A172 (cell line): ENCODE measurements around the gene RBBP9. TPM values are rescaled to one million over a fixed set of nuclear protein-coding genes. Genes with fewer than 3 reads are reported as not detected.
"Not testable (repeated sequence)": the region's sequence is repeated elsewhere in the genome, so short reads cannot be mapped to it uniquely, and the experiment has no call there.

ENCODE experiments used
- DNase-seq: peaks from one replicate; pipeline ENCODE4 v3.0.0-alpha.2; 2015; ENCODE audit warnings: low spot score
- total RNA-seq: library from RNA; depleted of rRNA; stranded (reverse); fragments of >200 nt; shearing (Covaris generic); gene quantifications from 2 replicates; pipeline ENCODE4 v1.2.3, GENCODE V29; 2014; rRNA removed

The RBBP9 gene
- total RNA-seq, 1 experiment from 2014 or later = 47.6 TPM

DNA sequence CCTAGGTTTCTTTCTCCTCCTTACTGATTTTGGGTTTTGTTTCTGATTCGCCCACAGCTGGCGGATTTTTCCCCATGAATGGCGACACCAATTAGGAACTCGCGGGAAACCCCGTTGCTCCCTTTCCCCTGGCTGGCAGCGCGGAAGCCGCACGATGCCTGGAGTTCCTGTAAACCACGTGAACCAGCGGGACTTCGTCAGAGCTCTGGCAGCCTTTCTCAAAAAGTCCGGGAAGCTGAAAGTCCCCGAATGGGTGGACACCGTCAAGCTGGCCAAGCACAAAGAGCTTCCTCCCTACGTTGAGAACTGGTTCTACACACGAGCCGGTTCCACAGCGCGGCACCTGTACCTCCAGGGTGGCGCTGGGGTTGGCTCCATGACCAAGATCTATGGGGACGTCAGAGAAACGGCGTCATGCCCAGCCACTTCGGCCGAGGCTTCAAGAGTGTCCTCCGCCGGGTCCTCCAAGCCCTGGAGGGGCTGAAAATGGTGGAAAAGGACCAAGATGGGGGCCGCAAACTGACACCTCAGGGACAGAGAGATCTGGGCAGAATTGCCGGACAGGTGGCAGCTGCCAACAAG, 7.5 kb upstream of the RBBP9 start:
- DNase-seq = no peak

DNA sequence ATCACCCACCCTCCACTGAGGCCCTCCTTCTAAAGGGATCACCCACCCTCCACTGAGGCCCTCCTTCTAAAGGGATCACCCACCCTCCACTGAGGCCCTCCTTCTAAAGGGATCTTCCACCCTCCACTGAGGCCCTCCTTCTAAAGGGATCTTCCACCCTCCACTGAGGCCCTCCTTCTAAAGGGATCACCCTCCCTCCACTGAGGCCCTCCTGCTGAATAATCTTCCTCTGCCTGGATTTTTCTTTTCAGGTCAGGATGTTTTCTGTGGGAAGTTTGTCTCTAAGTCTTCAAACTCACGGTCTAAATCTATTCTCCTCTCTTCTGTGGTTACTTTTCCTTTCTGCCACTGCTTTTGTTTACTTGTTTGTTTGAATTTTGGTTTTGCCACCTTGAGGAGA, 4.6 kb upstream of the RBBP9 start:
- DNase-seq = not testable (repeated sequence)

DNA sequence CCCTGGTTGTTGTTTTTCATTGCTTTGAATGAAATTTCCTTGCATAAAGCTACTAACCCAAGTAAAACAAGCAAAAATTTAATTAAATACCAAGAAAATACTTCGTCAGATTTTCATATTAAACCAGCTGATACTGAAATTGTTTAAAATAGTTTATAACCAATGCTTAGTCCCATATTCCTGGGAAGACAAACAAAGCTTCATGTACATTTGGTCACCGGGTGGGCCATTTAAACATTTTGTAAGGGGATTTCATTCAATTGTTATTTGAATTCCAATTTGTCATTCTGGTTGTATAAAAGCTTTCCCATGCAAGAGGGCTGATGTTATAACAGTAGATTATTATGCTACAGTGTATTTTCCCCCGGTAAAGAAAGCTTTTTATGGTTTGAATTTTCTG, 578 bp upstream of the RBBP9 start:
- DNase-seq = no peak

DNA sequence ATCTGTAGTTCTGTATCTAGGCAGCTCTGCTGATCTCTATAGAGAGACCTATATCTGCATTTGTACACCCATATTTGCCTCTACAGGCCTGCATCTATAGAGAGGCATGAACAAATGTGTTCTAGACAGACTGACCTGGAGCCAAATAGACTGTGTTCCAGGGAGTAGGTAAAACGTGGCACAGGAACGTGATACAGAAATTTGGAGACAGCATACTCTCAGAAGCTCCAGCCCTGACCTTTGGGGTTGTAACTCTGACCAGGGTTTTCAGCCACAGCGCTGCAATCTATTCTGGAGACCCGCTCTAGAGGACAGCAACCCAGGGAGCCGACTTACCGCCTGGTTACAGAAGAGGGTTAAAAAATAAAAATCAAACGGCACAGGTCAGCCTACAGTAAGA, 983 bp downstream of the RBBP9 start:
- peak; percentile 5 for DNase-seq

DNA sequence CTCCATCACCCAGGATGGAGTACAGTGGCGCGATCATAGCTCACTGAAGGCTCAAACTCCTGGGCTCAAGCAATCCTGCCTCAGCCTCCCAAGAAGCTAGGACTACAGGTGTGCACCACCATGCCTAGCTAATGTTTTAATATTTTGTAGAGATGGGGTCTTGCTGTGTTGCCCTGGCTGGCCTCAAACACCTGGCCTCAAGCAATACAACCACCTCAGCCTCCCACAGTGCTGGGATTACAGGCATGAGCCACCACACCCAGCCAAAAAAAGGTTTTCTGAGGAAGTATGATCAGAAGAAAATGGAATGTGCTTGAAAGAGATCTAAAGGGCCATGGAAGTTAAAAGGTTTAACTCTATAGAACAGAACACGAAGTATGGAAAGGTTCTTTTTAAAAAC, 8.7 kb downstream of the RBBP9 start:
- no peak for DNase-seq

DNA sequence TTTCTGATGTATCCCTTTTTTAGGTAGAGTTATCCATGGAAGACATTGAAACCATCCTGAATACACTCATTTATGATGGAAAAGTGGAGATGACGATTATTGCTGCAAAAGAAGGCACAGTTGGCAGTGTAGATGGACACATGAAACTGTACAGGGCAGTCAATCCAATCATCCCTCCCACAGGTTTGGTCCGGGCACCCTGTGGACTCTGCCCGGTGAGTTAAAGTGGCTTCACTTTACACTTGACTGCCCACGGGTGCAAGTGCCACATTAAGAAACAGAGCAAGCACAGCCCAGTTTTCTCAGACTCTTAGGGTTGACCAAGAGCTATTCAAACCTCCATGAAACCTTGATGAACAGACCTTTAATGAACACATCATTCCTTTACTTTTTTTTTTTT, 15.4 kb downstream of the RBBP9 start:
- no peak for DNase-seq

DNA sequence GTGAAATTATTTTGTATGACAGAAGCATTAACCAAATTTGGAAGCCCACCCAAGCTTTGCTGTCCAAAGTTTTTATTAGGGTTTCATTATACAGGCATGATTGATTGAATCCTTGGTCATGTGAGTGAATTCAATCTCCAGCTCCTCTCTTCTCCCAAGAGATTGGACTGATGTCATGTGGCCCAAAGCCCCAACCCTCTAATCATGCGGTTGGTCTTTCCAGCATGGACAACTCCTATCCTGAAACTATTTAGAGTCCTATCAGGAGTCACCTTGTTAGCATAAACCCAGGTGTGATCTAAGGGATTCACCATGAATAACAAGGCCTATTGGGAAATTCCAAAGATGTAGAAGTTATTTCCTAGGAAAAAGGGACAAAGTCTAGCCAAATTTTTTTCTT, 19.2 kb downstream of the RBBP9 start:
- DNase-seq = no peak

DNA sequence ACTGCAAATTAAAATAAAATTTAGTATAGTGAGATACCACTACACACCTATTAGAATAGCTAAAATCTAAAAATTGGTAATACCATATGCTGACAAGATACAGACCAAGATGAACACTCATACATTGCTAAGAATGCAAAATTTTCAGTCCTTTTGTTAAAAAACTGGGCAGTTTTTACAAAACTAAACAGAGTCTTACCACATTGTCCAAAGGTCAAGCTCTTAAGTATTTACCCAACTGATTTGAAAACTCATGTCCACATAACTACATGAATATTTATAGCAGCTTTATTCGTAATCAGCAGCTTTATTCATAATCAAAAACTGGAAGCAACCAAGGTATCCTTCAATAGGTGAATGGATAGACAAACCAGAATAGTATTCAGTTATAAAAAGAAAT, 19.8 kb downstream of the RBBP9 start:
- DNase-seq = no peak

DNA sequence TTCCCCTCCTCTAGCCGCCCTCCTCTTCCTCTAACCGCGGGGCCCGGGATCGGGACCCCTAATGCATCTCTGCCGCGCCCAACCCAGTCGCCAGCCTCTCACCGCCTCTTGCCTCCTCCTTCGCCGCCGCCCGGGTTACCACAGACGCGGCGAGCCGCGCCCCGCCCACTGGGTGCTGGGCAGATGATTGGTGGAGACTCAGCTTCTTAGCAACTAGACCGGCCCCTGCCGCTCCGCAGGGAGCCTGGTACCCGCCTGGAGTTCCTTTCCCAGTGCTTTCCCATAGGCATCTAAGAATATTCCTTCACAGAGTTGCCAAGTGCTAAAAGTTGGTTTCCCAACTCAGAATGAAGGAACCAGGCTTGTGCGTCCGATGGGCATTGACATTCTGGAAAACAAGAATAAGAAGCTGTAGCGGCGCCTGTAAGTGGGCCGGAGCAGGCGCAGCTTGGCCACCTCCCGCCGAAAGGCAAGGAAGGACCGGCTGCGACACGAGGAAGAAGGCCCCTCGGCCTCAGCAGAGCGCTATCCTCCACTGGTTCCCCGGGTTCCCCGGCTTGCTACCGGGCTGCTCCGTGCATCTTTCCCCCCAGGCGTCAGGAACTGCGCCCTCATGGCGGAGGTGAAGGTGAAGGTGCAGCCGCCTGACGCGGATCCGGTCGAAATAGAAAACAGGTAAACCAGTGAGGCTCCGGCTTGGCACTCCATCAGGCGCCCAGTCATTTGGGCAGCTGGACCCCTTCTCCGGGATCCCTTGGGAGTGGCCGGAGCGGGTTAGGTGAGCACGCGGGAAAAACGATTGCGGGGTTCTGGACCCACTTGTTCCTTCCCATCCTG, 29.9 kb downstream of the RBBP9 start, which contains the start of the genes DZANK1 and POLR3F:
Gene DZANK1, minus strand, starts transcription at position 137 of the 837 bp plus-strand sequence. CDS start 1,672 bp downstream, outside the sequence.
Gene POLR3F, plus strand, starts transcription at position 497 of the 837 bp plus-strand sequence. Its CDS starts 117 bp downstream, at position 614.
- DNase-seq = peak; percentile 96

DNA sequence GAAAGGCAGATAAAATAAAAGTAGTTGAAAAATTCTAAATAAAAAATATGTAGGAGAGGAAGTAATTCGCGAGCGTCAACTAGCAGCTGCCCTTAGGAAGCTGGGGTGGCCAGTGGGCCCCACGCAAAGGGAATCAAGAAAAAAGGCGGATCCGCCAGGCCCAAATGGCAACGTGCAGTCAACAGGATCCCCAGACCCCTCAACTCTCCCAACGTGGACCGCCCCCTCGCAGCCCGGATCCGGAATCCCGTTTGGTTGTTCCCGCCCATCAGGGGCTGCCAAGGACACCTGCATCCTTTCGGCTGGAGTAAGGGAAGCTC, 30.5 kb downstream of the RBBP9 start:
- no peak for DNase-seq

DNA sequence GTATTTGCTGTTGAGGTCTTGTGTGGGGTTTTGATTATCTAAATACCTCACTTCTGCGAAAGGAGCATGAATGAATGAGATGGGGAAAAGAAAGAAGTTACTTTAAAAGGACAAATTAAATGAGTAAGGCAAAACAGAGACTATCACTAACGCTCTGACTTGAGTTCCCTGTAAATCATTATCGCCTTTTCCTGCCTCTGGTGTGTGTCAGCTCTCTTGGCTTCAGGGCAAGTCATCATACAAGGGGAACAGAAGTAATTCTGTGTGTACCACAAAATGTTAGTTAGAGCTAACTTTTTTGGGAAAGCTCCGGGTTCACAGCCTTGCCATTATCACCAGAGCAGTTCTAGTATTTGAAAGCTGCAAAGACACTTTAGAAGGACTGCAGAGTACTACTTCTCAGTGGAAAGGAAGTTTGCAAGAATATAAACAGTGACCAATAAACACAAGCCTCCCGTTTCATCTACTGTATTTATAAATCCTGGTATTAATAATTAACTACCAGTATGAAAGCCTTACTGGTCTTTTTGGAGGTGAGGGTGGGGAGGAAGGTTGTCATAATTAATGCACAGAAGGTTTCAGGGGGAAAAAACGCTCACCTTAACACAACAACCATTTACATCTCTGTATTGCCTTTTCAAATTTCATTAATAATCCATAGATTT, 31.4 kb downstream of the RBBP9 start:
- DNase-seq = no peak

DNA sequence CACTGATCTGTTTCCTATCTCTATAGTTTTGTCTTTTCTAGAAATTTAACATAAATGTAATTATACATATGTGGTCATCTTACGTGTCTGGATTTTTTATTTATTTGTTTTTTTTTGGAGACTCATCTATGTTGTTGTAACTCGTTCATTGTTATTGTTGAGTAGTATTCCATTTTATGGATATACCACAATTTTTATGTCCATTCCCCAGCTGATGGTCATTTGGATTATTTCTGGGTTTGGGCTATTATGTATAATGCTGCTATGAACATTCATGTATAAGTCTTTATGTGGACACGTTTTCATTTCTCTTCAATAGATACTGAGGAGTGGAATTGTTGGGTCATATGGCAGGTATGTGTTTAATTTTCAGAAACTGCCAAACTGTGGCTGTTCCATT, 40.4 kb downstream of the RBBP9 start:
- DNase-seq = no peak

DNA sequence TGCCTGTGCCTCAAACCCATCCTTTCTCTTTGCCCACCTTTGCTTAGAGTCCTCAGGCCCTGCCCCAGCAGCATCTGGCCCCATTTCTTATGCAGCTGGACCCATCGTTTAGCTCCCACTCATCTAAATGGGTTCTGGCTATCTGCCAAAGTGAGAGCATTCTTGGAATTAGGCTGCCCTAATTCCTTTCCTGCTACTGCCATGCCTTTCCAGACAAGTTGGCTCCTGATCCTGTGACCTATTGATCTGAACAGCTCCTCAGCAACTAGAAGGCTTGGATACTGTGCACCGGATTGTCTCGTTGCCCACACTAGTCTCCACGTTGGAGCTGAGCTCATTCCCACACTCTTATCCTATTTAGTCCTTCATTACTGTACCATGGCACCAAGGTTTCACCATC, 53.1 kb downstream of the RBBP9 start:
- DNase-seq = no peak

DNA sequence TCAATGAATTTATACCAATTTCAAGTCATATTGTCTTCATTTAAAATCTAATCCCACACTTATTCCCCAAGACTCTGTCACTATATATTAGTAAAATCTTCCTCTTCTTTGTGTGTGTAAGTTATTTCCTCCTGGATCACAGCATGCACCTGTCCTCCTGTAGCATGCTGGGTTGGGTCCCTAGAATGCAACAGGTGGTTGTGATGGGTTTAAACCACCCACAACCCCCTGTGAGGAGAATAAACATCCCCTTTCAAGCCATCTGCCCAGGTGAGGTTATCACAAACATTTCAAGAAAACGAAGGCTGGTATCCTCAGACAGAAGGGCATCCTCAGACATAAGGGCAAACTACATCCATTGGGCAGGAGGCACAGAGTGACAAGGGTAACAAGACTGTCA, 56.6 kb downstream of the RBBP9 start:
- DNase-seq = no peak

DNA sequence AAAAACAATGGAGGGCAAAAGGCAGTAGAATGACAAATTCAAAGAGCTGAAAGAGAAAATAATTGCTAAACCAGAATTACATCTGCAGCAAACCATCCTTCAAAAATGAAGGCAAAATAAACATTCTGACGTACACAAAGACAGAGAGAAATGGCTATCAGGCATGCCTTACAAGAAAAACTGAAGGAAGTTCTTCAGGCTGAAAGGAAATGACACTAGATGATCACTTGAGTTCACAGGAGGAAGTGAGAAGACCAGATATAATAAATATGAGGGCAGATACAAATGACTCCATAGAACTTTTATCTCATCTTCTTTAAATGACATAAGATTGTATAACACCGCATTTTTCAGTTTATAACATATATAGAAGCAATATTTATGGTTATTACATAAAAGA, 60.2 kb downstream of the RBBP9 start:
- DNase-seq = no peak

Other genes starting within 250 kb of the RBBP9 start
- 16.6 and 18.1 TPM in 2 replicates for gene ZNF133, start 208.7 kb downstream of the RBBP9 start, total RNA-seq
- gene DZANK1, start 30.2 kb downstream of the RBBP9 start, total RNA-seq = 1.7 and 2.9 TPM in 2 replicates
- 20.3 and 27.0 TPM in 2 replicates for gene POLR3F, start 29.8 kb downstream of the RBBP9 start, total RNA-seq
- gene SEC23B, start 10.7 kb upstream of the RBBP9 start, total RNA-seq = 97.0 and 100 TPM in 2 replicates
- 169 and 202 TPM in 2 replicates for gene SMIM26, start 70.2 kb upstream of the RBBP9 start, total RNA-seq
- gene DTD1, start 90.8 kb upstream of the RBBP9 start, total RNA-seq = 142 and 154 TPM in 2 replicates